Erythroblast (primary cell): ENCODE measurements around the gene MUCL3.

ENCODE experiments used
- GATA1 ChIP-seq: IDR thresholded peaks from 2 replicates; pipeline ENCODE4 v1.6.1; 2011; ENCODE audit warnings: low read depth, mild to moderate bottlenecking, control low read depth, low read length, moderate library complexity
- POLR2A ChIP-seq: IDR thresholded peaks from 2 replicates; pipeline ENCODE4 v1.6.1; 2011; ENCODE audit warnings: mild to moderate bottlenecking, low read length

GRCh38 chr6:30893666-30894065 is 47.1 kb upstream of the MUCL3 start:
- TF ChIP-seq POLR2A (no peak), GATA1 (no peak)
